Activated gamma-delta T cell treated with Interleukin-2 at 50 U/mL for 16 hours (primary cell): ENCODE data around the gene SH3BGRL2.
"Not testable (repeated sequence)": the region's sequence is repeated elsewhere in the genome, so short reads cannot be mapped to it uniquely, and the experiment has no call there.

Source experiments
- DNase-seq: peaks from one replicate; pipeline ENCODE4 v3.0.0-alpha.2; 2020

Gene SH3BGRL2

DNA sequence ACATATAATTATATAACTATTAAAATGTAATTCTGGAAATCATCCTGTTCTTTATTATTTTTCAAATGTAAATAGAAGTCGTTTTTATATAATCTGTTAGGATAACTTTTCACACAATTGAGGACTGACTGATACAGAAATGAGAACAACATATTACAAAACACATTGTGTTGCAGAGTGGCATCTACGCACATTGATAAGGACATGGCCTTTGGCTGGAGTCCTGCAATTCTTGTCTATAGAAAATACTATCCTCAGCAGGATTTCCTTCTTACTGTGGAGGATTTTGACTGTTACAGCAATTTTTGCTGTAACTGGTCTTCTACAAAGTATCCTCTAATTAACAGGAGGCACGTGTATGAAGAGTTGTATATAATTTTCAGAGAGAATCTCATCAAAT is 19.8 kb downstream of the SH3BGRL2 start:
- no peak for DNase-seq

DNA sequence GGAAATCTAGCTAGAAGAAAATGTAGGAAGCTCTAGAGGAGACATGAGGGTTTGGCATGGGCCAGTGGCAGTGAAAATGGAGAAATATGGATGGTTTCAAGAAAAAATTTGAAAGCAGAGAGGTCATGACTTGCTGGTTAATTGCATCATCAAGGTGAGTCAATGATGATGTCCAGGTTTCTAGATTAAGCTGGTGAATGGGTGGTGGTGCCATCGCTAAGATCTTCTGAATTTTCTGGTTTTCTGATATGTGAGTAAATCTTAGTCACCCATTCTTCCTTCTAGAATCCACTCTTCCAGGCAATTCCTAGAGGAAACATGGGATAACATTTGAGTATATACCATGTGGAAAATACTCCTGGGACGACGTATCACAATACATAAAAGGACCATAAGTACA is 25.0 kb downstream of the SH3BGRL2 start:
- no peak for DNase-seq

DNA sequence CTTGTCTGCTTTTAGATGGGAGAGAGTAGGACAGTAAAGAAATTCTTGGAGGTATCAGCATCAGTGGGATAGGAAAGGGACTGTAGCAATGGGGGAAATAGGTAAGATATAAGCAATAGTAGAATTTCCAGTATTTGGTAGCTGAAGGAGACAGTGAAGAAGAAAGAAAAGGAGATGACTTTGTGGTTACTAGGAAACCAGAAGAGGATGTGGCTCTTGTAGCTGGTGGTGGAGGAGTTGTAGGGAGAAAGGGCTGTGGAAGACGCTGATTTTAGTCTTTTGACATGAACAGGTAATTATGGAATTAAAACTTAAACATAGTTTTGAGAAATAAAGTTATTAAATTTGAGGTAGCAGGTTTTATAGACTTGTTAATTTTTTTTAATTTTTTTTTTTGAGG is 26.1 kb downstream of the SH3BGRL2 start:
- DNase-seq = no peak

DNA sequence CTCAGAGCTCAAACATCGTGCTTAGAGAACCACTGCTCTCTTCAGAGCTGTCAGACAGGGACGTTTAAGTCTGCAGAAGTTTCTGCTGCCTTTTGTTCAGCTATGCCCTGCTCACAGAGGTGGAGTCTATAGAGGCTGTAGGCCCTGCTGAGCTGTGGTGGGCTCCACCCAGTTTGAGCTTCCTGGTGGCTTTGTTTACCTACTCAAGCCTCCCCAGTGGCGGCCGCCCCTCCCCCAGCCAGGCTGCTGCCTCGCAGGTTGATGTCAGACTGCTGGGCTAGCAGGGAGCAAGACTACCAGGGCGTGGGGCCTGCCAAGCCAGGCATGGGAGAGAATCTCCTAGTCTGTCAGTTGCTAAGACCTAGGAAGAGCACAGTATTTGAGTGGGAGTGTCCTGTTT is 32.5 kb downstream of the SH3BGRL2 start:
- DNase-seq = peak; percentile 37

DNA sequence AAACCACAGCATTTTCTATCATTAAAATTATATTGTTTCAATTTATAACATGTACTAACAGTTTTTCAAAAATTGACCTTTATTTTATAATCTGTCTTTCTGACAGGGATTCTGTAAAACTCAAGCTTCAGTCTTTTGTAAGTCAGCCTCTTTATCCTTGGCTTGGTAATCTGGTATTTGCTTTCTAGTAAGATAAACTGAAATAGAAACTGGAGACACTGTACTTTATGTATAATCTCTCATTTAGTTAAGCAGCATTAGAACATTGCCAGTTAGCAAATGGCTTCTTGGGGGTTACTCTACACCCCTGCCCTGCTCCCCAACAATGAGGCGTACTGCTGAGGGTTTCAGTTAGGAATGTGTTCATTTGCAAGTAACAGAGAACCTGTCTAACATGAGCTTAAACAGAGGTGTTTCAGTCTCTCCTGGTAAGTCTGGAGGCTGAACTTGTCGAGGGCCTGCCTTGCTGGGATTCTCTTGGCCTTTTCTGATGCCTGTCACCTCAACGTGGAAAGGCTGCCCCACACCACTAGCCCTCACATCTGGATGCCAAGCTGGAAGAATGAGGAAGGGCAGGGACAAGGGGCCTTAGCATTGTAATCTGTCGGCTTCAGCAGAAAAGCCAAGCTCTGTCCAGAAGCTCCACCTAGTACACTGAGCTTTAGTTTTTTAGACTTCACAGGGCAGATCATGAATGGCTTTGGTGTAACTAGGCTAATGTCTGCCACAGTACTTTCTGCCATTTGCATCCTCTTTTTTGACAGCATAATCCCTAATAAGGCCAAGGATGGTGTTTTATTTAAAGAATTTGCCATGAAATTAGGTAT is 34.8 kb downstream of the SH3BGRL2 start:
- no peak for DNase-seq

DNA sequence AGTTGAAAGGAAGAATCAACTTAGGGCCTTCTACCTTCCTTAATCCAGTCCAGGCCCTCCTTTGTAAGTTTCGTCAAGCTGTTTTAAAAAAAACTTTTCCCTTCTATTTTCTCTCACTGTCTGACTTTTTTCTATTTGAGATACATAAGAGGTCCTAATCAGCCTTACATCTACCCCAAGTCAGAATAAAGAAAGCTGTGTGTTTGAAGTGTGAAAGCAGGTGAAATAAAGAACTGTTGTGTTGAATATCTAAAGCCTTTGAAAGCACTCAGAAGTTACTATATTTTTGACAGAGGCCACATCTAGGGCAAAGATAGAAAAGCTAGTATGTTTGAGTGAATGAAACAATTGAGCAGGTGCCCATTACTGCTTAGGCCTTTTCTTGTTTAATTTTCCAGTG is 35.5 kb downstream of the SH3BGRL2 start:
- no peak for DNase-seq

DNA sequence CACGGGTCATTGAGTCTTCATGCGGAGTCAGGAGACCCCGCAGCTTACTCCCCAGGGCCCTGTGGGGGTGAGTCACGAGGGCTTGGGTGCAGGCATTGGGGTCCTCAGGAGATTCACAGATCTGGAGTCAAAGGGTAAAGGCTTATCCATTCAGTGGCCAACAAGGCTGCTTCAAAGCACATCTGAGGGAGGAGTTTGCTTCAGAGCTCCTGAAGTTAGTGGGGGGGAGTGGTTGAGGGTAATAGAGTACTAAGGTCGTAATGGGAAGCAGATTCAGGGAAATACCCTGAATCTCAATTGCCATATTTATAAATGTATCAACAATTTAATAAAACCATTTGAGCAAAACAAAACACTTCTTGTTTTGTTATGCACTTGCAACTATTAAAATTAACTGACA is 37.3 kb downstream of the SH3BGRL2 start:
- no peak for DNase-seq

DNA sequence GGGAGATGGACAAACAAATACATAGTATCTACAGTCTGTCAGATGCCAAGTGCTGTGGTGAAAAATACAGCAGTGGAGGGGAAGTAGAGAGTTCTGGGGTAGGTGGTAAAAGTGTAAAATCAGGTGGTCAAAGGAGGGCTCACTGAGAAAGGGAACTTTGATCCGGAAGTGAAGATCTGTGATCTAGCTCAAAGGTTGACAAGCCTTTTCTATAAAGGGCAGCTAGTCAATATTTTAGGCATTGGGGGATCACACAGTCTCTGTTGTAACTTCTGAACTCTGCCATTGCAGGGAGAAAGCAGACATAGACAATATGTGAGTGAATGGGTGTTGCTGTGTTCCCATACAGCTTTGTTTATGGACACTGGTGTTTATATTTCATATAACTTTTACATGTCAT is 38.6 kb downstream of the SH3BGRL2 start:
- no peak for DNase-seq

DNA sequence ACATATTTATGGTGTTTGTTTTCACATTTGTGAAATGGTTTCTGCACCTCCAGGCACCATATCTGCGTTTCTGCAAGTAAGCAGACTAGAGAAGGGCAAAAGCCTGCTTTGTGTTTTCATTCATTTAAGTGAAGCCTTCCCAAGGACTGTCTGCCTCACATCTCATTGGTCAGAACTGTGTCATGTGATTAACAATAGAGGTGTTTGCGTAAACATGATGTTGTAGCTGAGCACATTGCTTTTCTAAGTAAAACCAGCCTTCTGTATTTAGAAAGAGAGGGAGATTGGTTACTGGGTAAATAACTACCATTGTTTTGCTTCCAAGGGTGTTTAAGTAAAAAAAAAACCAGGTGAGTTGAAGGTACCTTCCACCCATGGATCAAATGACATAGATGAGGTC is 39.7 kb downstream of the SH3BGRL2 start:
- DNase-seq = no peak

DNA sequence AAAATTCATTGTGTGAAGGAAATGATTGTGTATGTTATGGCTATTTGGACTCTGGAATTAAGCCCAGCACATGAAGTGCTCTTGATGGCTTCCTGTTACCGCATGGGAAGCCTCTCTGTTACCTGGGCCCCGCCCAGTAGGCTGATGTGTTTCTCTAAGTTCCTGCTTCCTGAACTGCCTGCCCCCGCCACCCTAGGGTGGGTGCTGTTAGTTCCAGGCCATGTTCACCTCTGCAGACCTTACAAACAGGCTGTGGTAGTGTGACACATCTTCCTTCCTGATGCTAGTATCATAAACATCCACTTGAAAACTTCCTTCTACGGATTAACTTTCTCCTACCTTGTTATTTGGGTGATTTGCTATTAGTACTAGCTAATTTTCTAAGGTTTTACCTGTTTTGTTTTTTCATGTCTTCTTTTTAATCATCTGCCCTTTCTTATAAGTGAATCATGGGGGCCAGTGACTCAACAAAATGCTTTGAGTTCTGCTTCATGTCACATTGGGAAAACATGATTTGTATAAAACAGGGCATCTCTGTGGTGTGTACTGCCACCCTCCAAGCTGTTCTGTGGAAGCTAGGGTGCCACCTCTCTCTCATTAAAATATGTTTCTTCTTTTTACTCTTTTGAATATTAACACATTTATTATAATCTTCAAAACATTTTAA is 40.6 kb downstream of the SH3BGRL2 start:
- DNase-seq = peak; percentile 55

DNA sequence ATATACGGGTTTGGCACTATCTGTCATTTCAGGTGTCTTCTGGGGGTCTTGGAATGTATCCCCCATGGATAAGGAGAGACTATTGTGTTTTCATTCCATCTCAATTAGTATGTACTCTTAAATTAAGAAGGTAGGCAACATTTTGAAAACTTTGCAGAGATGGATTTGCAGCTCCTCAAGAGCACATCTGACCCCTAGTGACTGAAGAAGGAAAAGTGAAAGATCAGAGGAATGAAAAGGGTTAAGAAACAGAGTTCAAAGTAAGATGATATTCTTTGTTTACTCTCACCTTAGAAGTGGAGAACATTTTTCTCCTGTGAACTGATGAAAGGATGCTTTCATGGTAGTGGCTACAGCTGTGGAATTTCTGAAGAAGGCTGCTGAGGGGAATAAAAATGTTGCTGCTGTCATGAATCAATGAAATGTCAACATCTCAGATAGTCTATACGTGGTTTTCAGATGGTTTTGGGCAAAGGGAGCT is 41.5 kb downstream of the SH3BGRL2 start:
- DNase-seq = no peak

DNA sequence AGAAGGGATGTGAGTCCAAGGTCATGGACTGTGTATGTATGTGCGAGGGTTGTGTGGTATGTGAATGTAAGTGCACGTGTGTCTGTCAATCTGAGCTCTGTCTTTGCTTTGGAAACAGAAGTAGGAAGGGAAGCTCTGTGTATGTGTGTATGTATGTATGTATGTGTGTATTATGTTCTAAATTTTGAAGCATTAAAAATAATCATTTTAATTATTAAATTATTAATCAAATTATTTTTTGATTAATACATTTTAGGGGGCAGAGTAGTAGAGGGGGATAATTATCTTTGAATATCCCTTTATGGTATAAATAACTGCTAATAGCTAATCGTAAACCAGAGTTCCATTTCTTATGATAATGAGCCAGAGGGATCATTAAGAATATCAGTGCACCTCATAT is 42.8 kb downstream of the SH3BGRL2 start:
- DNase-seq = no peak

DNA sequence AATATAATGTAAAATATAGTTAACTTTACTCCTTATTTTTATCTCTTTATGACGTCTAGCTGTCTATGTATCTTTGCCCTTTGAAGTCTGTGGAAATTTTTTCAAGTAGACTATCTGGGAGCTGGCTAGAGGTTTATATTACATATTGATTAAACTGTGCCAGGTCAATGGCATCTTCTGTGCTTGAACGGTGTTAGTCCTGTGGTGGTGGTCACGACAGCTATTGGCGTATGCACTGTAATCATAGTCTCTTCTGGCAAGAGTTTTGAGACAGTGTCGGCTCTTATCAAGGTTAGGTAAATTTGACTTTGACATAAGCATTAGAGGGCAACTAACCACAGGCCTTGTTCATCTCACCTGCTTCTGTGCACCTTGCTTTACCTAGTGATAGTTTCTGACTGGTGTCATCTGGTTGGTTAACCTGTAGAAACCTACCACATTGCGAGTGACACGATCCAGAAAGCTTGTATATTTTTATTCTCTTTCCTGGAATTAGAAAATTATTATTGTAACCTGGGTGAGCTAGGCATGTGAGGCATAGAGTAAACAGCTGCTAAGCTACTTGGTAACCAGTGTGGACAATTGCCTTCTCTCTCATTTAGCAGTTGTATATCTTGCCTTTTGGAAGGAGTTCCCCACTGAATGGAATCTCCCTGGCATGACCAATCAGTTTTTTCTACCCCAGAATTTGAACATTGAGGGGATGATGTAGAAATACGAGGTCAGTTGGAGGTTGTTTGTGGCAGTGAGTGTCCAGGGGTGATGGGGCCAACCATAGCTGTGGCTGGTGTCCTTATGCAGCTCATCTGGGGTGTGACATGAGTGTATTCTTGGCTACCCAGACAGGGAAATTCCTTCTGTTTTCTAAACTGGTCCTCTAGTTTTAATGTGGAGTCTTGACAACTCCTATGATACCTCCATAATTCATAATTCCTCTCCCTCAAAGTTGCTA is 45.9 kb downstream of the SH3BGRL2 start:
- no peak for DNase-seq

DNA sequence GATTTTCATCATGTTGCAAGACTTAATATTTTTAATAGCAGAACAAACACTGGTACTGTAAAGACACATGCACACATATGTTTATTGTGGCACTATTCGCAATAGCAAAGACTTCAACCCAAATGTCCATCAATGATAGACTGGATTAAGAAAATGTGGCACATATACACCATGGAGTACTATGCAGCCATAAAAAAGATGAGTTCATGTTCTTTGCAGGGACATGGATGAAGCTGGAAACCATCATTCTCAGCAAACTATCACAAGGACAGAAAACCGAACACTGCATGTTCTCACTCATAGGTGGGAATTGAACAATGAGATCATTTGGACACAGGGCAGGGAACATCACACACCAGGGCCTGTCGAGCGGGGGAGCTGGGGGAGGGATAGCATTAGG is 51.6 kb downstream of the SH3BGRL2 start:
- not testable (repeated sequence) for DNase-seq

DNA sequence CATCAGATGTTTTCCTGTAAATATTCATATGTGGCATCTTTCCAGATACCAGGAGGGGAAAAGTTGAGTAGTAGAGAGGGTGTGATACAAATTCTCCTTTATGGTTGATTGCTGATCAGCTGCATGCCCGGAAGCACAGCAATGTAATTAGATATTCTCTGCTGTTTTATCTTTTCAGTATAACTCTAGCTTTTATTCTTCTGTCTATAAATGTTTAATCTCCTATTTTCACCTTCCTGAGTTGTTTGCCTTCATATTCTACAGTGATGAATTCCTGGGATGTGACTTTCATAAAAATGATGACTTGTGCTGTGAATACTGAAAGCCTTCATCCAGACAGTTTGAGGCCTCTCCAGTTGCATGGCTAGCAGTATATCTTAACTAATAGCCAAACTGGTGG is 53.7 kb downstream of the SH3BGRL2 start:
- DNase-seq = no peak

DNA sequence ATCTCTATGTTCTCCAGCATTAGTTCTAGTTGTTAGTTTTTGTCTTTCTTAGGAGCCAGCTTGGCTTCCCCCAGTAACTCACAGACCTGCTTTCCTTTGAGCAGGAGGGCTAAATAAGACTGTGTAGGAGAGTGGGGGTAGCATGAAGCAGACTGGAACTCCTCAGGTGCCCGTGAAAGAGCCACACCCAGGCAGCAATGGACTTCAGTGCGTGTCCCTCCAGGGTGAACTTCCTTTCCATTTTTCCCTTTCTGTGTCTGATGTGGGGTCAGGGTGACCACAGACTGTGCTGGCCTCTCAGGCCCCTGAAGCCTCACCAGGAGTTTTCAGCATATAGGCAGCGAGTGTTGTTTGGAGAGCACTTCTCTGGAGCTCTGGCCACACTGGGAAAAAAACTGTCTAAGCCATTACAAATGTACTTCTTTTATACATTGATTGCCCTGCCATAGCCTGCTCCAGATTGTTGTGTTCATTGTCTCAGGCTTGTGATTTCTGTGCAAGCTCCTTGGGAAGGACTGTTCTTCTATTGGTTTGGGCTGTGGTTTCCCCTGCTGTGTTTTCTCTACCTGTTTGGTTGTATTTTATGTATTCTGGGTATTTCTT is 55.7 kb downstream of the SH3BGRL2 start:
- DNase-seq = no peak

DNA sequence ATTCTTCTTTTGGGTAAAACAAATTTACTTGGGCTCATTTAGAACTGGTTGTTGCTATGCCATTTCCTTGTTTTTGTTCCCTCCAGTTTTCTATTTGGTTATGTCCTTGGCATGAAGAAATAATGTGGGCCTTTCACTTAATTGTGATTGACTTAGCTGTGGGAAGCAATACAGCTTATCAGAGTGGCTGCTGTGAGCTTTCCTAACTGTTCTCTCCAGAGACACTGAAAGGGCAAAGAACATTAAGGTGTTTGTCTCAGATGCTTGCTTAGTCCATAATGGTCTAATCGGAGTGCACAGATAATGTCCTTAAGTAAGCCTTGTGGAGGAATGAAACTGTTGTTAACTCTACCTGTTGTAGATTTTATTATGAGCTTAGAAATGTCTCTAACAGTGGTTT is 56.6 kb downstream of the SH3BGRL2 start:
- no peak for DNase-seq

DNA sequence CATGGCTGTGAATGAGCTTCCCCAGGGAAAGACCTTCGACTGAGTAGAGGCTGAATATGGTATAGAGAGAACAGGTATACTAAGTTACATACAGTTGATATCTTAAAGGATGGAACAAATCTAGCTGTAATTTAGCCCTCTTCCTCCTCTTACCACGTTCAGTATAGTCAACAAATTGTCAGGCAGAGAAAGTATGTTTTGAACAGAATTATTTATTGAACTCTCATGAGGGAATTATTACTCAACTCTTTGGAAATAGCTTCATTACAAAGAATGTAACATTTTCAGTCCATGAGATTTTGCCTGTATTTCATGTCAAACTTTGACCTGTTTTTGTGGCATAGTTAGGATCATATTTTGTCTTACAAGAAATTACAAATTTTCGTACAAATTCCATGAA is 63.0 kb downstream of the SH3BGRL2 start:
- no peak for DNase-seq

DNA sequence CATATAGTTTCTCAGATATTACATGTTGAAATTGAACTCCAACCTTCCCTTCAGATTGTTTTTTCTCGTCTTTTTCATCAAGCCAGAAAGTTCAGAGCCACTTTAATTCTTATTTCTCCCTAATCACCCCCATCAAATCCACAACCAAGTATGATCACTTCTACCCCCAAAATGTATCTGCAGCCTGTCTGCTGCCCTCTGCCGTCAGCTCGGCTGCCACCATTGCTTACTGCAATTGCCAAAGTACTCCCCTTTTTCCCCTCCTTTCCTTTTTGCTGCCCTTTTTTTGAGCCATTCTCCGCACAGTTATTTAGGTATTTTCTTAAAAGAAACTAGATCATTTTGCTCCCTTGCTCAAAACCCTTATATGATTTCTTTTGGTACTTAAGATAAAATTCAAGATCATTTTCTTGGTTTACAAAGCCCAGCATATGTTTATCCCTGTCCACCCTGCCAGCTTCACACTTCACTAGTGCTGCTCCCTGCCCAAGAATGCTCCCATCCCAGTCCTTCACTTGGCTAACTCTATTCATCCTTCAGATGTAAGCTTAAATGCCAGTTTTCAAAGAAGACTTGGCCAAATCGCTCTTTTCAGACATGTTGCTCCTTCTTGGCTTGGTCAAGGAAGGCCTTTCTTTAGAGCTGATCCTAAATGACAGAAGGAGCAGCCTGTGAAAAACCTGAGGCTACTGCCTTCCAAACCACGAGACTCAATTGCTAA is 63.7 kb downstream of the SH3BGRL2 start:
- no peak for DNase-seq

DNA sequence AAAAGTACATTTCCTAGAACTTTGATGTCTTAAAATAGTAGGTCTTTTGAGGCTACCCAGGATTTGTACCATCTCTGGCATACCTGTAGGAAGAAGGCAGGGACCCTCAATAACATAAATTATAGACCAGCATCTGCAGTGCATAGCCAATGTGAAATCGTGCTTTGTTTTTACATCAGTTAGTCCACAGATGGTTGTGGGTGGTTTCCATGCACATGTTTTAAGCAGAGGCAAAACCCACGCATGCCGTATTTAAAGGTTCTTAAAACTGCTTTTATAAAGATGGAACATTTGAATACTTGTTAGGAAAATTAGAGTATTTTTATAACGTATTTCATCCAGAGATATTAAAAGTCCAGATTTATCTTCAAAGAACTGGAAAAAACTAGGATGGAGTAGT is 66.3 kb downstream of the SH3BGRL2 start:
- no peak for DNase-seq

DNA sequence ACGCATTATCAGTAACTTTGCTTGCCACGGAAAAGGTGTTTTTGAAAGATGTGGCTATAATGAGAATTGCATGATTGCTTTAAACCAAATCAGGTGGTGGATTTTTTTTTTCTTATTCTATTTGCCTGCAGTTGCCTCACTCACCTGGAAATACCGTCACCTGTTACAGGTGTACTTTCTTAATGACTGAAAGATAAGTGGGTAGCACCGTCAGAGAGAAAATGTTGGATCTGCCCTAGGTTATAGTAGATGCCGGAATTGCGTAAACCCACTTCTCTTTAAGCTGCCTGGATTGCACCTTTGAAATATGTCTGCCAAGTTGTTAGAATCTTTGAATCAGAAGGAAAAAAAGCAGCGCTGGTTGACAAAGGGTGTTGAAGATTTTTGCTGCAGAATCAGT is 68.5 kb downstream of the SH3BGRL2 start:
- no peak for DNase-seq

DNA sequence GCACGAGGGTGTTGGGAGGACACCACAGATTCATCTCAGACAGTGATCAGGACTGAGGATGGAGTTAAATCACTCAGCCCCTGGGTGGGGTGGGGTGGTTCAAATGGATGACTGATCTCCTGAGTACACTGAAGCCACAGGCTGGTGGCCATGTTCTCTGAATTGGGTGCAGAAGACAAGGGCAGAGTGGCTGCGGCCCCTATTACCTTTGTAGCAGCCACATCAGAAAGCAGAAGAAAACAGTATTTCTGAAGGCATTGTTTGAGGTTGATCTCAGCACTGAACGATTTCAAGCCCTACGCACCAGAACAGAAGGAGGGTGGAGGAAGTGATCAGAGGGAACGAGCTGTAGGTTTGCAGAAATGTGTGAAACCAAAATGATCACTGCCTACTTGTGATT is 71.6 kb downstream of the SH3BGRL2 start:
- peak; percentile 46 for DNase-seq
